WTC11 (cell line): ENCODE data around the gene TMEM178B. TPM values are rescaled to one million over a fixed set of nuclear protein-coding genes. Genes with fewer than 3 reads are reported as not detected.

Experiments used
- ATAC-seq: fragments of 200-7000 bp; cut with Tn5 transposase; 2 replicates; pipeline ENCODE4 v1.10.0; 2021; ENCODE audit warnings: mild to moderate bottlenecking, moderate library complexity
- CTCF ChIA-PET: fragments of 300-600 bp; sonication (Branson Sonifier 250); formaldehyde crosslinking; loops from one replicate; lab custom pipeline; 2021; ENCODE audit warnings: antibody characterized with exemption; lab: Charles Lee
- POLR2A ChIA-PET: fragments of 350-600 bp; sonication (Branson Sonifier 250); formaldehyde crosslinking; loops from one replicate; lab custom pipeline; 2021; ENCODE audit warnings: antibody characterized with exemption; lab: Charles Lee
- DNase-seq: peaks from one replicate; pipeline ENCODE4 v3.0.0; 2021; ENCODE audit warnings: low spot score
- H3K27ac Mint-ChIP-seq: 2 replicates; pipeline ENCODE4 v1.8.0; 2021; ENCODE audit warnings: mixed read lengths
- H3K27me3 Mint-ChIP-seq: 2 replicates; pipeline ENCODE4 v1.8.0; 2021; ENCODE audit warnings: low read depth, mild to moderate bottlenecking, moderate library complexity, mixed read lengths
- H3K36me3 Mint-ChIP-seq: 2 replicates; pipeline ENCODE4 v1.8.0; 2021; ENCODE audit warnings: mixed read lengths
- H3K4me1 Mint-ChIP-seq: 2 replicates; pipeline ENCODE4 v1.8.0; 2022; ENCODE audit warnings: mixed read lengths
- H3K4me3 Mint-ChIP-seq: 2 replicates; pipeline ENCODE4 v1.8.0; 2021; ENCODE audit warnings: mild to moderate bottlenecking, moderate library complexity, mixed read lengths
- H3K9me3 Mint-ChIP-seq: 2 replicates; pipeline ENCODE4 v1.8.0; 2021; ENCODE audit warnings: mixed read lengths
- ATF3 ChIP-seq: sonication (generic); formaldehyde crosslinking; conservative IDR thresholded peaks from 2 replicates; pipeline ENCODE4 v1.8.1; 2022; ENCODE audit warnings: mild to moderate bottlenecking, missing genetic modification reagents
- ERG ChIP-seq: fragments of 250-450 bp; sonication (Bioruptor Pico); IDR thresholded peaks from 2 replicates; pipeline ENCODE4 v1.8.0; 2021; ENCODE audit warnings: mild to moderate bottlenecking
- FOXP1 ChIP-seq: sonication (generic); formaldehyde crosslinking; IDR thresholded peaks from 2 replicates; pipeline ENCODE4 v1.8.0; 2022; ENCODE audit warnings: missing genetic modification reagents, mild to moderate bottlenecking, moderate library complexity, borderline replicate concordance
- GRHL2 ChIP-seq: fragments of 250-450 bp; sonication (Bioruptor Pico); IDR thresholded peaks from 2 replicates; pipeline ENCODE4 v1.8.0; 2022; ENCODE audit warnings: mild to moderate bottlenecking, moderate library complexity; ENCODE audit not compliant: insufficient replicate concordance, severe bottlenecking
- JAZF1 ChIP-seq: fragments of 250-450 bp; sonication (Bioruptor Pico); IDR thresholded peaks from 2 replicates; pipeline ENCODE4 v1.9.0; 2021; ENCODE audit warnings: moderate library complexity, mild to moderate bottlenecking, inconsistent platforms
- JUN ChIP-seq: sonication (generic); formaldehyde crosslinking; IDR thresholded peaks from 2 replicates; pipeline ENCODE4 v1.8.0; 2023; ENCODE audit warnings: mild to moderate bottlenecking, missing genetic modification reagents
- NR1H2 ChIP-seq: sonication (generic); formaldehyde crosslinking; IDR thresholded peaks from 2 replicates; pipeline ENCODE4 v1.9.0; 2021; ENCODE audit warnings: mild to moderate bottlenecking, moderate library complexity, missing genetic modification reagents
- PRRX2 ChIP-seq: fragments of 250-450 bp; sonication (Bioruptor Pico); IDR thresholded peaks from 2 replicates; pipeline ENCODE4 v1.8.0; 2021; ENCODE audit warnings: mild to moderate bottlenecking
- SOX15 ChIP-seq: fragments of 250-450 bp; sonication (Bioruptor Pico); IDR thresholded peaks from 2 replicates; pipeline ENCODE4 v1.9.0; 2021; ENCODE audit warnings: mild to moderate bottlenecking
- ZNF317 ChIP-seq: sonication (generic); formaldehyde crosslinking; IDR thresholded peaks from 2 replicates; pipeline ENCODE4 v1.8.1; 2023; ENCODE audit warnings: low read depth, mild to moderate bottlenecking, moderate library complexity, missing genetic modification reagents, borderline replicate concordance
- ZNF396 ChIP-seq: fragments of 250-450 bp; sonication (Bioruptor Pico); IDR thresholded peaks from 2 replicates; pipeline ENCODE4 v1.8.0; 2021; ENCODE audit warnings: mild to moderate bottlenecking, moderate library complexity, borderline replicate concordance
- ZNF425 ChIP-seq: fragments of 250-450 bp; sonication (Bioruptor Pico); conservative IDR thresholded peaks from 2 replicates; pipeline ENCODE4 v1.9.0; 2021; ENCODE audit warnings: mild to moderate bottlenecking
- ZNF512 ChIP-seq: sonication (generic); formaldehyde crosslinking; IDR thresholded peaks from 2 replicates; pipeline ENCODE4 v1.8.1; 2022; ENCODE audit warnings: missing genetic modification reagents, borderline replicate concordance
- ZNF671 ChIP-seq: fragments of 250-450 bp; sonication (Bioruptor Pico); IDR thresholded peaks from 2 replicates; pipeline ENCODE4 v1.8.0; 2021; ENCODE audit warnings: mild to moderate bottlenecking
- total RNA-seq: library from RNA; stranded (reverse); gene quantifications from 3 replicates; pipeline ENCODE4 v1.2.3, GENCODE V29; 2021
- TF ChIP-seq, protein P1 (sequence below): sonication (generic); formaldehyde crosslinking; IDR thresholded peaks from 2 replicates; pipeline ENCODE4 v1.8.0; 2023; ENCODE audit warnings: missing genetic modification reagents

The TMEM178B gene
- total RNA-seq, 1 experiment from 2014 or later = 20.4 TPM

DNA sequence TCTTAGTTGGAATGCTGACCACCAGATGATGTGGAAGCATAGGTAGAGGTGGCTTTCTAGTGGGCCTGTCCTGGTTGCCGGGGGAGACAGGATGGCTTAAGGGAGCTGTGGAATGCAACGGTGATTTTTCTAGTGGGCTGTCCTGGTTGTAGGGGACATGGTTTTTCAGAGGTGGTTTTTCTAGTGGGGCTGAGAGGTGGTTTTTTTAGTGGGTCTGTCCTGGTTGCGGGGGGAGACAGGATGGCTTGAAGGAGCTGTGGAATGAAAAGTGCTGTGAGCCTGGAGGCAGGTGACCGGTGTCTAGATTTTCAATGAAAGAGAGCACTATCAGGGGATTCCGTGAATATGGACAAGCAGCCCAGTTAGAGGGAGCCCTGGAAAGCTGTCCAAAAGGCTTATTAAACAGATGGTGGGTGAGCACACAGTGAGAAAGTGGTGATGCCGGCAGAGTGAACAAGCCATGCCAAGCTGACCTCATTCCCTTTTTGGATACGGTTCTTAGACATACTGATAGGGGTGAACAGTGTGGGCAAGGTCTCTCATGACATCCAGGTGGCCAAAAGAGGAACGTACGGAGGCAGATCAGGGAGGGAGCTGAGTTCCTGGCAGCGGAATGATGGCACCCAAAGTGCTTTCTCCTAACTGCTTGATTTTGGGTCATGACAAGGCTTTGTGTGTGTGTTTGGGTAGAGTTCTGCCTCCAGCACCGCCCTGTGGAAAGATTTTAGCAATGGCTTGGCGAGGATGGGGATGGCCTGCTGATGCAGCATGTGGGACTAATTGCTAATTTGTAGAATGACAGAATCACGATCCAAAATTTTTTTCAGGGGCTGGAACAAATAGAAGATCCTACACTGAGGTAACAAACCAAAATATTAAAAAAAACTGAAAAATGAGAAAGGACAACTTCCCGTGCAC, 126.6 kb downstream of the TMEM178B start (continued):
- TF ChIP-seq, protein P1, sequence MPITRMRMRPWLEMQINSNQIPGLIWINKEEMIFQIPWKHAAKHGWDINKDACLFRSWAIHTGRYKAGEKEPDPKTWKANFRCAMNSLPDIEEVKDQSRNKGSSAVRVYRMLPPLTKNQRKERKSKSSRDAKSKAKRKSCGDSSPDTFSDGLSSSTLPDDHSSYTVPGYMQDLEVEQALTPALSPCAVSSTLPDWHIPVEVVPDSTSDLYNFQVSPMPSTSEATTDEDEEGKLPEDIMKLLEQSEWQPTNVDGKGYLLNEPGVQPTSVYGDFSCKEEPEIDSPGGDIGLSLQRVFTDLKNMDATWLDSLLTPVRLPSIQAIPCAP (CRISPR knock-in tag) = no peak
- no peak for TF ChIP-seq NR1H2 (CRISPR knock-in tag)

DNA sequence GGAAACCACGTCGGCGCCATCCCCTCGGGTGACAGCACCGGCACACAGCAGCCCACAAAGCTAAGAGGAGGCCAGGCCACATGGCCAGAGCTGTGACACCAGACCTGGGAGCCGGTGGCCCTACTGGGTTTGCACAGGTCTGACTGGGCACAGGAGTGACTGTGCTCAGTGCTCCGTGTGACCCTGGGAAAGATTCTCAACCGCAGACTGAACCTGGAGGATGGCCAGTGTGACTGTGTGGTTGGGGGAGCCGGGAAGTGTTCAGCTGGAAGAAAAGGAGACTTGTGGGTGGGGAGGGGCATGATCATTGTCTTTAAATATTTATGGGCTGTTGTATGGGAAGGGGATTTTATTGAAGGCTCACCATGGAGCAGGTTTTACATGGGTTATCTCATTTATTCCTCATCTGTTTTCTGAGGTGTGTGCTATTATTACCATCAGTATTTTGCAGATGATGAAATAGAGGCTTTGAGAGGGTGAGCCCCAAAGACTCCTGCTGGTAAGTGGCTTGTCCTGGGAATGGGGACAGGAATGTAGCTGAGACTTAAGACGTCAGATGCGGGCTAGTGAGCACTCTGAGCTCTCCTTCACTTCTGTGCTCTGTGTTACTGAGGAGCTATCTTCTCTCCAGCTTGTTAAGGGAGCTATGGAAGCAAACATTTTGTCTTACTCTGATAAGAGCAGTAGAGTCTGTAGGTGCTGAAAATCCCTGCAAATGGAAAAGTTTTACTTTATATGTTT, 127.5 kb downstream of the TMEM178B start:
- Mint-ChIP-seq H3K4me3 (no peak overlapping the region), H3K36me3 (no peaks in the 10 kb centered on the region), H3K27me3 (no peaks in the 10 kb centered on the region), H3K27ac (no peak overlapping the region), H3K9me3 (no peaks in the 10 kb centered on the region), H3K4me1 (peaks cover 52% of the 10 kb centered on the region)
- CTCF ChIA-PET = interaction anchor here (0.6 to 1.9 kb wide), 4 partner anchors 16 to 310 kb away, joined by 3 to 4 read pairs (median 4); no protein-coding TSS in a partner anchor
- DNase-seq = no peak
- peak; percentile 45; the same call in 1 of the 2 replicates for ATAC-seq
- POLR2A ChIA-PET = interaction anchor here (1.2 kb wide), 1 partner anchor 8 kb away, joined by 3 read pairs; no protein-coding TSS in a partner anchor
- TF ChIP-seq ZNF425 (CRISPR knock-in tag) (no peak), PRRX2 (no peak), ATF3 (CRISPR knock-in tag) (no peak), ERG (CRISPR knock-in tag) (no peak), ZNF396 (CRISPR knock-in tag) (no peak), SOX15 (CRISPR knock-in tag) (no peak), ZNF512 (no peak), GRHL2 (CRISPR knock-in tag) (no peak), FOXP1 (no peak), JAZF1 (CRISPR knock-in tag) (no peak), JUN (CRISPR knock-in tag) (no peak), ZNF671 (CRISPR knock-in tag) (no peak), ZNF317 (CRISPR knock-in tag) (no peak)
